Fibroblast of skin of left quadriceps (primary cell): Measurements from ENCODE around the gene EHBP1.
"Not testable (repeated sequence)": the region's sequence is repeated elsewhere in the genome, so short reads cannot be mapped to it uniquely, and the experiment has no call there.

Experiments used
- DNase-seq, 2 experiments: peaks; one replicate each; pipeline ENCODE4 v3.0.0-alpha.2; 2013; ENCODE audit warnings: low read depth in 2 of 2

EHBP1 gene

DNA sequence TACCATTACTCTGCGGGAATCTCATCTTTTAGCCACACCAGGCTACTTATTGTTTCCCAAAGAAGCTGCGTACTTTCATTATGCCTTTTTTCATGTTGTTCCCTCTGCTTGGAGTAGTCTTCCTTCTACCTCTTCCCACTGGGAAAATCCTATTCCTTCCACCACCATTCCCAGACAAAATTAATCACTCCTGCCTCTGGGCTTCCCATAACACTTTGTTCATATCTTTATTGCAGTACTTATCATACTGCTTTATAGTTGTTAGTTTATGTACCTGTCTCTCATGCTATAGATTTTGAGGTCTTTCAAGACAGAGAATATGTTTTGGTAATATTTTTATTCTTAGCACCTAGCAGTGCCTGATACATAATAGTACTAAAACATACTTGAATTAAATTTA lies 361.3 kb downstream of the EHBP1 start:
- DNase-seq = no peak

GRCh38 chr2:63071664-63072063 lies 366.2 kb downstream of the EHBP1 start:
- DNase-seq = no peak

DNA sequence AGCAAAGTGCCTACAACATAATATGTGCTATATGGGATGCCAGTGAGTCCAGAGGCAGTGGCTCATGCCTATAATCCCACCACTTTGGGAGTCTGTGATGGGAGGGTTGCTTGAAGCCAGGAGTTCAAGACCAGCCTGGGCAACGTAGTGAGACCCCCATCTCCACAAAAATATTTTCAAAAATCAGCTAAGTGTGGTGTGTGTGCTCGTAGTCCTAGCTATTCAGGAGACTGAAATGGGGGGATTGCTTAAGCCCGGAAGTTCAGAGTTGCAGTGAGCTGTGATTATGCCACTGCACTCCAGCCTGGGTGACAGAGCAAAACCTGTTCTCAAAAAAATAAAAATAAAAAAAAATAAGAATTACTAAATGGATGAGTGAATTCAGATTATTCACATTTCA lies 368.5 kb downstream of the EHBP1 start:
- DNase-seq = no peak

DNA sequence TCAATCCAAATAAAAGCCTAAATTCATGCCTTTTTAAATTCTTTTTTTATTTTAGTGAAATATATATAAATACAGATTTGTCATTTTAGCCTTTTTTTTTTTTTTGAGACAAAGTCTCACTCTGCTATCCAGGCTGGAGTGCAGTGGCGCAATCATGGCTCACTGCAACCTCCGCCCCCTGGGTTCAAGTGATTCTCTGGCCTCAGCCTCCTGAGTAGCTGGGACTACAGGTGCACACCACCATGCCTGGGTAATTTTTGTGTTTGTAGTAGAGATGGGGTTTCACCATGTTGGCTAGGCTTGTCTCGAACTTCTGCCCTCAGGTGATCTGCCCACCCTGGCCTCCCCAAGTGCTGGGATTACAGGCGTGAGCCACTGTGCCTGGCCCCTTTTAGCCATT lies 368.9 kb downstream of the EHBP1 start:
- DNase-seq = not testable (repeated sequence)

DNA sequence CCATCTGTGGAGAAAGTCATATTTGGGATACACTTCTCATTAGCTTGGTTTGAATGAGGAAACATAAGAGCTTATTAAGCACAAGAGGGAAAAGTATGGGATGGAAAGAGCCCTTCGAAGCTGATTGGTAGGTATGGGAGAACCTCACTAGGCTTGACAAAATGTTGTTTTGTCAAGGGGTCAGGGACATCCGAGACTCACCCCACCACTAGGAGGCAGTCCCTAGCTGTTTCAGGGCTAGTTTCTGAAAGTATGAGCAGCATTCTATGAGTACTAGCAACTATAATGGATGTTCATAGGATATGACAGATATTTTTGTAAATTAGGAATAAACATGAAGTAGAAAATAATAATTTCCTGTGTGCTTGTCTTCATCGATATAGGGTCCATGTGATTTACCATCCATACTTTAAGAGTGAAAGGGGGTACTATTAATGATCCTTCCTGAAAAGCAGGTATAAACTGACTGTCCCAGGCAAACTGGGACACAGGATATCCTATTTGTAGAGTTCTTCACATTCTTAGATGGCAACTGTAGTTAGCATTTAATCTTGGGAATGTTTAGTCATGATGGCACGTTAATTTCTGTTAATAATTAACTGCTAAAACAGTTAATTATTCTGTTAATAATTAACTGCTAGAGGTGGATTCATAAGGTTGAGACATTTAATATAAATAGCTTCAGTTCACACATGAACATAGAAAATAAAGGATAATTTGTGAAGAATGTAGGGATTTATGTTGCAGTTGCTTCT lies 373.5 kb downstream of the EHBP1 start:
- DNase-seq = no peak

DNA sequence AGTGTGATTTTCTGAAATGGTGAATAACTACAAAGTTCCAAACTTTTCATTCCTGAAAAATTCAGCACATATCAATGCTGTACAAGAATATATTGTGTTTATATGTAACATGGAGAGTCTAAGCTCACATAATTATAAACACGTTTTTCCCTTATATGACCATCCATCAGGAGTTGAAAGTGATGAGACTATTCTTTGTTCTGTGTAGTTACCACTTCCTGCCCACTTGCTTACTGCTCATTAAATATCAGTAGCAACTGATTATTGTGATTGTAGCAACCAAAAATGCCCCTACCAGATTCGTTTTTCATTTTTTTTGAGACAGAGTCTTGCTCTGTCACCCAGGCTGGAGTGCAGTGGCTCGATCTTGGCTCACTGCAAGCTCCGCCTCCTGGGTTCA lies 375.9 kb downstream of the EHBP1 start:
- DNase-seq = no peak

GRCh38 chr2:63086687-63087086 lies 381.2 kb downstream of the EHBP1 start:
- DNase-seq = no peak

DNA sequence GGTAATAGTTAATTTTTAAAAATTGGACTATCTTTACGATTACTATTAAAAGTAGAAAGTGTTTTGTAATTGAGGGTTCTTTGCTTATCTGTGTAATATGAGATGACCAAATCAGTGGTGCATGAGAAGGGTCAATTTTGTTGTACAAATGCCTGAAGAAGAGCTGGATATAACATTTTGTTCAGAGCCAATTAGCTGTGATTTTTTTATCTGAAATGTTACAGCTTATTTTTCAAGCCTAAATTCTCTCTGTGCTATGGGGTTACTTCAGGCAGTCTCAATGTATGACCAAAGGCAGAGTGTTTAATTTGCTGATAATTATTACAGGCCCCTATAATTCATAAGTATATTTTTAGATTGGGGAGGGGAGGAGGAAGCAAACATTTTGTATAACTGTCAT lies 386.9 kb downstream of the EHBP1 start:
- no peak for DNase-seq

DNA sequence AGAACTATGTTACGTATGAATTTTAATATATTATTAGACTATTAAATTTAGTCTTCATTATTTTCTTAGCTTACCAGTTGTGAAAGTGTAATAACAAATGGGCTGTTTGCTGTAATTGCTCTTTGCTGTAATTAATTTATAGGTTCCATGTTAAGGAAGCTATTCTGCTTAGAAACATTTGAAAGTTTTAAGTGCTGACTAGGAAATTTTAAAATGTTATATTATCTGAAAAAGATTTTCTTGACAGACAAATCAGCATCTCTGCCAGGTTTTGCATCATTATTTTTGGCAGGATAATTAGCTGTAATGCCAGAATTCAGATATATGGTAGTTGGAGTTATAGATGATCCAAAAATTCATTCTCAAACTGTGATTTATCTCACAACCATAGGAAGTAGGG lies 387.3 kb downstream of the EHBP1 start:
- no peak for DNase-seq

- DNase-seq = no peak
These were observed 388.0 kb downstream of the EHBP1 start for GRCh38 chr2:63093502-63093901.
